NCI-H82 treated with DMSO at 0.1 percent for 48 hours (cell line): ENCODE measurements around the gene TIMM44.

ENCODE experiments used
- DNase-seq: peaks from one replicate; lab custom pipeline; 2025; ENCODE audit not compliant: unreplicated experiment; lab: John Stamatoyannopoulos, UW

Gene TIMM44

GRCh38 chr19:7943444-7944176 is at the start of gene TIMM44:
Gene TIMM44, minus strand, starts transcription at chr19:7943666. Its CDS starts 15 bp downstream, at chr19:7943651.
- peak; percentile 98 for DNase-seq

GRCh38 chr19:7992575-7992974 is 49.1 kb upstream of the TIMM44 start:
- no peak for DNase-seq

GRCh38 chr19:7989071-7989575 is 45.7 kb upstream of the TIMM44 start:
- DNase-seq = no peak

- DNase-seq = no peak
Measured at GRCh38 chr19:7988307-7988706, 44.8 kb upstream of the TIMM44 start.

- DNase-seq = no peak
Measured at GRCh38 chr19:7987114-7987768, 43.8 kb upstream of the TIMM44 start.

GRCh38 chr19:7986321-7987113 is 43.1 kb upstream of the TIMM44 start:
- DNase-seq = no peak

GRCh38 chr19:7985481-7985911 is 42.0 kb upstream of the TIMM44 start:
- DNase-seq = no peak

- no peak for DNase-seq
Measured at GRCh38 chr19:7983995-7984837, 40.8 kb upstream of the TIMM44 start.

- no peak for DNase-seq
Measured at GRCh38 chr19:7983286-7983950, 40.0 kb upstream of the TIMM44 start.

GRCh38 chr19:7982651-7983099 is 39.2 kb upstream of the TIMM44 start:
- DNase-seq = no peak

GRCh38 chr19:7982103-7982502 is 38.6 kb upstream of the TIMM44 start:
- no peak for DNase-seq

GRCh38 chr19:7981661-7982060 is 38.2 kb upstream of the TIMM44 start:
- no peak for DNase-seq

- DNase-seq = no peak
Measured at GRCh38 chr19:7981199-7981598, 37.7 kb upstream of the TIMM44 start.

GRCh38 chr19:7980635-7981121 is 37.2 kb upstream of the TIMM44 start:
- DNase-seq = no peak

GRCh38 chr19:7980168-7980567 is 36.7 kb upstream of the TIMM44 start:
- DNase-seq = no peak

- no peak for DNase-seq
Measured at GRCh38 chr19:7979559-7979958, 36.1 kb upstream of the TIMM44 start.

- no peak for DNase-seq
Measured at GRCh38 chr19:7979011-7979410, 35.5 kb upstream of the TIMM44 start.

GRCh38 chr19:7978179-7978825 is 34.8 kb upstream of the TIMM44 start:
- DNase-seq = no peak

GRCh38 chr19:7977723-7978040 is 34.2 kb upstream of the TIMM44 start:
- DNase-seq = no peak
